CD4-positive, alpha-beta memory T cell (primary cell): ENCODE data around the gene RPL28. TPM values are rescaled to one million over a fixed set of nuclear protein-coding genes. Genes with fewer than 3 reads are reported as not detected.

Experiments used
- CTCF ChIA-PET: fragments of 350-600 bp; sonication (Branson Sonifier 250); formaldehyde crosslinking; loops from one replicate; lab custom pipeline; 2021; ENCODE audit warnings: inconsistent platforms; ENCODE audit not compliant: partially characterized antibody; lab: Charles Lee
- POLR2A ChIA-PET: fragments of 350-600 bp; sonication (Branson Sonifier 250); formaldehyde crosslinking; loops from one replicate; lab custom pipeline; 2021; ENCODE audit not compliant: partially characterized antibody; lab: Charles Lee
- DNase-seq, 5 donors: peaks; one replicate each; pipeline versions ENCODE4 v3.0.0 to v3.0.0-alpha.2; 2020 to 2022; ENCODE audit warnings: mixed read lengths in 1 of 5
- H3K27ac ChIP-seq: one replicate; pipeline ENCODE4 v1.7.0; 2013; ENCODE audit warnings: low read depth, low read length
- H3K27me3 ChIP-seq: 2 replicates; pipeline ENCODE4 v1.7.0; 2013; ENCODE audit warnings: mild to moderate bottlenecking, low read length, moderate library complexity; ENCODE audit not compliant: insufficient read depth
- H3K36me3 ChIP-seq: 2 replicates; pipeline ENCODE4 v1.7.0; 2013; ENCODE audit warnings: mild to moderate bottlenecking, low read length, moderate library complexity; ENCODE audit not compliant: insufficient read depth
- H3K4me1 ChIP-seq: 2 replicates; pipeline ENCODE4 v1.7.0; 2013; ENCODE audit warnings: mild to moderate bottlenecking, low read length, moderate library complexity; ENCODE audit not compliant: insufficient read depth
- H3K4me3 ChIP-seq, 2 donors: one replicate each; pipeline ENCODE4 v1.7.0; 2013; ENCODE audit warnings: low read length in 2 of 2, mild to moderate bottlenecking in 1 of 2
- H3K9me3 ChIP-seq, 2 donors: one replicate each; pipeline ENCODE4 v1.7.0; 2013; ENCODE audit warnings: low read length in 2 of 2, control low read depth in 1 of 2; ENCODE audit not compliant: control insufficient read depth in 1 of 2
- H3K27ac Mint-ChIP-seq, 7 donors: one replicate each; pipeline ENCODE4 v1.8.0; 2020 to 2021; ENCODE audit warnings: mixed read lengths in 7 of 7, mild to moderate bottlenecking in 6 of 7, inconsistent platforms in 3 of 7, moderate library complexity in 3 of 7
- H3K27me3 Mint-ChIP-seq, 2 donors: one replicate each; pipeline ENCODE4 v1.8.0; 2020 to 2021; ENCODE audit warnings: mixed read lengths in 2 of 2
- H3K36me3 Mint-ChIP-seq, 2 donors: one replicate each; pipeline ENCODE4 v1.8.0; 2020 to 2021; ENCODE audit warnings: mixed read lengths in 2 of 2, inconsistent platforms in 1 of 2, mild to moderate bottlenecking in 1 of 2
- H3K4me1 Mint-ChIP-seq, 4 donors: one replicate each; pipeline ENCODE4 v1.8.0; 2020 to 2021; ENCODE audit warnings: mixed read lengths in 4 of 4, mild to moderate bottlenecking in 1 of 4
- H3K4me3 Mint-ChIP-seq, 8 donors: one replicate each; pipeline ENCODE4 v1.8.0; 2020 to 2021; ENCODE audit warnings: mixed read lengths in 8 of 8, mild to moderate bottlenecking in 7 of 8, moderate library complexity in 6 of 8, inconsistent platforms in 3 of 8
- H3K9me3 Mint-ChIP-seq, 8 donors: one replicate each; pipeline ENCODE4 v1.8.0; 2020 to 2021; ENCODE audit warnings: mixed read lengths in 8 of 8, mild to moderate bottlenecking in 5 of 8, inconsistent platforms in 3 of 8, moderate library complexity in 1 of 8
- intact Hi-C: fragments of 100-400 bp; cut with micrococcal nuclease; formaldehyde crosslinking; loops from one replicate; pipeline ENCODE4 v1.15.1; 2023
- polyA plus RNA-seq, 2 donors: library from polyadenylated mRNA; unstranded; fragments of 300-500 nt; fragmentation: Illumina TruSeq; gene quantifications; one replicate each; pipeline ENCODE4 v1.2.3, GENCODE V29; 2021
- total RNA-seq, 2 experiments: library from RNA; stranded (reverse); gene quantifications; one replicate each; pipeline ENCODE4 v1.2.3, GENCODE V29; 2021

Gene RPL28
- total and polyA plus RNA-seq, 4 experiments from 2014 or later = 257 to 3,159 (median 1,960) TPM

GRCh38 chr19:55362174-55362989 lies 23.4 kb upstream of the RPL28 start:
- H3K27ac Mint-ChIP-seq = no peak overlapping the region
- no peaks in the 10 kb centered on the region for H3K4me1 ChIP-seq
- H3K9me3 ChIP-seq = no peaks in the 10 kb centered on the region
- no peak overlapping the region for H3K4me3 Mint-ChIP-seq
- H3K27me3 Mint-ChIP-seq = peaks cover 4 to 10% of the 10 kb centered on the region in 2 donors
- POLR2A ChIA-PET = no interaction called here
- CTCF ChIA-PET = no interaction called here
- no peaks in the 10 kb centered on the region for H3K36me3 Mint-ChIP-seq
- no peaks in the 10 kb centered on the region for H3K4me1 Mint-ChIP-seq
- no peak for DNase-seq
- no peaks in the 10 kb centered on the region for H3K36me3 ChIP-seq
- peaks cover under 1% of the 10 kb centered on the region for H3K27me3 ChIP-seq
- intact Hi-C loops = no loop called here
- no peak overlapping the region for H3K4me3 ChIP-seq
- H3K9me3 Mint-ChIP-seq = no peaks in the 10 kb centered on the region
- H3K27ac ChIP-seq = no peak overlapping the region

- intact Hi-C loops = no loop called here
- H3K36me3 ChIP-seq = no peaks in the 10 kb centered on the region
- no peaks in the 10 kb centered on the region for H3K4me1 Mint-ChIP-seq
- H3K9me3 Mint-ChIP-seq = no peaks in the 10 kb centered on the region
- no peaks in the 10 kb centered on the region for H3K27me3 ChIP-seq
- H3K9me3 ChIP-seq = no peaks in the 10 kb centered on the region
- ChIA-PET CTCF (interaction anchor here (0.6 kb wide), 1 partner anchor 152 kb away, joined by 3 read pairs; no protein-coding TSS in a partner anchor), POLR2A (no interaction called here)
- no peak within 1 kb of the TSS for H3K4me3 Mint-ChIP-seq
- no peaks in the 10 kb centered on the region for H3K36me3 Mint-ChIP-seq
- H3K4me3 ChIP-seq = no peak within 1 kb of the TSS
- peaks cover 5 to 10% of the 10 kb centered on the region in 2 donors for H3K27me3 Mint-ChIP-seq
- no peaks in the 10 kb centered on the region for H3K4me1 ChIP-seq
- H3K27ac Mint-ChIP-seq = no peak within 1 kb of the TSS
- H3K27ac ChIP-seq = no peak within 1 kb of the TSS
- DNase-seq = no peak
These were observed 22.6 kb upstream of the RPL28 start, which contains the start of gene GARIN5B for GRCh38 chr19:55362990-55363716. TSS of gene GARIN5B (minus strand) at chr19:55363260. CDS start at chr19:55363066, 194 bp downstream.

- Histone ChIP-seq H3K36me3 (no peaks in the 10 kb centered on the region), H3K27me3 (peaks cover 10% of the 10 kb centered on the region), H3K4me3 (no peak overlapping the region), H3K27ac (no peak overlapping the region), H3K9me3 (no peaks in the 10 kb centered on the region), H3K4me1 (peaks cover 7% of the 10 kb centered on the region)
- intact Hi-C loops = no loop called here
- peaks cover 2 to 5% (median 3%) of the 10 kb centered on the region in 4 donors for H3K4me1 Mint-ChIP-seq
- H3K4me3 Mint-ChIP-seq = no peak overlapping the region
- peaks cover 7 to 16% of the 10 kb centered on the region in 2 donors for H3K27me3 Mint-ChIP-seq
- no peak for DNase-seq
- no peaks in the 10 kb centered on the region for H3K9me3 Mint-ChIP-seq
- H3K27ac Mint-ChIP-seq = peak overlapping the region in 1 of 7 donors; percentile 29
- ChIA-PET POLR2A (no interaction called here), CTCF (no interaction called here)
- no peaks in the 10 kb centered on the region for H3K36me3 Mint-ChIP-seq
These were observed 20.5 kb upstream of the RPL28 start for GRCh38 chr19:55365245-55365644.

- H3K36me3 ChIP-seq = no peaks in the 10 kb centered on the region
- no peak overlapping the region for H3K27ac ChIP-seq
- H3K9me3 Mint-ChIP-seq = peaks cover 0 to 4% (median 0%) of the 10 kb centered on the region in 8 donors
- intact Hi-C loops = no loop called here
- H3K9me3 ChIP-seq = no peaks in the 10 kb centered on the region
- peaks cover 7% of the 10 kb centered on the region for H3K4me1 ChIP-seq
- no peaks in the 10 kb centered on the region for H3K36me3 Mint-ChIP-seq
- DNase-seq = no peak
- no peak overlapping the region for H3K27ac Mint-ChIP-seq
- H3K4me3 ChIP-seq = no peak overlapping the region
- H3K27me3 ChIP-seq = peaks cover 16% of the 10 kb centered on the region
- CTCF ChIA-PET = no interaction called here
- H3K4me1 Mint-ChIP-seq = peaks cover 4 to 5% (median 5%) of the 10 kb centered on the region in 4 donors
- POLR2A ChIA-PET = no interaction called here
- no peak overlapping the region for H3K4me3 Mint-ChIP-seq
- H3K27me3 Mint-ChIP-seq = peaks cover 13 to 20% of the 10 kb centered on the region in 2 donors
These were observed 19.8 kb upstream of the RPL28 start for GRCh38 chr19:55365964-55366363.

- Histone ChIP-seq H3K27ac (no peak overlapping the region), H3K9me3 (no peaks in the 10 kb centered on the region), H3K27me3 (peaks cover 19% of the 10 kb centered on the region), H3K4me3 (no peak overlapping the region), H3K36me3 (no peaks in the 10 kb centered on the region), H3K4me1 (peaks cover 7% of the 10 kb centered on the region)
- no peak for DNase-seq
- Mint-ChIP-seq H3K4me1 (peaks cover 4 to 5% (median 5%) of the 10 kb centered on the region in 4 donors), H3K36me3 (no peaks in the 10 kb centered on the region), H3K9me3 (peaks cover 0 to 4% (median 0%) of the 10 kb centered on the region in 8 donors), H3K4me3 (peak overlapping the region in 2 of 8 donors; percentile 12 to 21), H3K27me3 (peaks cover 19 to 27% of the 10 kb centered on the region in 2 donors), H3K27ac (no peak overlapping the region)
- ChIA-PET POLR2A (interaction anchor here (0.9 kb wide), 1 partner anchor 49 kb away, joined by 3 read pairs; no protein-coding TSS in a partner anchor), CTCF (no interaction called here)
- intact Hi-C loops = no loop called here
These were observed 18.9 kb upstream of the RPL28 start for GRCh38 chr19:55366790-55367189.

GRCh38 chr19:55368106-55368505 lies 17.6 kb upstream of the RPL28 start:
- CTCF ChIA-PET = no interaction called here
- Histone ChIP-seq H3K4me1 (peaks cover 7% of the 10 kb centered on the region), H3K27me3 (peaks cover 23% of the 10 kb centered on the region), H3K36me3 (no peaks in the 10 kb centered on the region), H3K9me3 (no peaks in the 10 kb centered on the region), H3K27ac (no peak overlapping the region), H3K4me3 (no peak overlapping the region)
- DNase-seq = no peak
- peaks cover 0 to 4% (median 0%) of the 10 kb centered on the region in 8 donors for H3K9me3 Mint-ChIP-seq
- peaks cover 4 to 8% (median 6%) of the 10 kb centered on the region in 4 donors for H3K4me1 Mint-ChIP-seq
- peaks cover 25 to 32% of the 10 kb centered on the region in 2 donors for H3K27me3 Mint-ChIP-seq
- POLR2A ChIA-PET = interaction anchor here (1.1 kb wide), 1 partner anchor 16 kb away, joined by 4 read pairs; the partner anchor contains the start of gene TMEM238
- intact Hi-C loops = no loop called here
- no peaks in the 10 kb centered on the region for H3K36me3 Mint-ChIP-seq
- peak overlapping the region in 1 of 8 donors; percentile 26 for H3K4me3 Mint-ChIP-seq
- H3K27ac Mint-ChIP-seq = no peak overlapping the region
